DMS79 (cell line): ENCODE measurements around the gene DUSP12.
"Not testable (repeated sequence)": the region's sequence is repeated elsewhere in the genome, so short reads cannot be mapped to it uniquely, and the experiment has no call there.

Experiments used
- DNase-seq: peaks from one replicate; lab custom pipeline; 2025; lab: John Stamatoyannopoulos, UW

Gene DUSP12

GRCh38 chr1:161727256-161727924, 22.2 kb upstream of the DUSP12 start:
- DNase-seq: peak; percentile 14

DNA sequence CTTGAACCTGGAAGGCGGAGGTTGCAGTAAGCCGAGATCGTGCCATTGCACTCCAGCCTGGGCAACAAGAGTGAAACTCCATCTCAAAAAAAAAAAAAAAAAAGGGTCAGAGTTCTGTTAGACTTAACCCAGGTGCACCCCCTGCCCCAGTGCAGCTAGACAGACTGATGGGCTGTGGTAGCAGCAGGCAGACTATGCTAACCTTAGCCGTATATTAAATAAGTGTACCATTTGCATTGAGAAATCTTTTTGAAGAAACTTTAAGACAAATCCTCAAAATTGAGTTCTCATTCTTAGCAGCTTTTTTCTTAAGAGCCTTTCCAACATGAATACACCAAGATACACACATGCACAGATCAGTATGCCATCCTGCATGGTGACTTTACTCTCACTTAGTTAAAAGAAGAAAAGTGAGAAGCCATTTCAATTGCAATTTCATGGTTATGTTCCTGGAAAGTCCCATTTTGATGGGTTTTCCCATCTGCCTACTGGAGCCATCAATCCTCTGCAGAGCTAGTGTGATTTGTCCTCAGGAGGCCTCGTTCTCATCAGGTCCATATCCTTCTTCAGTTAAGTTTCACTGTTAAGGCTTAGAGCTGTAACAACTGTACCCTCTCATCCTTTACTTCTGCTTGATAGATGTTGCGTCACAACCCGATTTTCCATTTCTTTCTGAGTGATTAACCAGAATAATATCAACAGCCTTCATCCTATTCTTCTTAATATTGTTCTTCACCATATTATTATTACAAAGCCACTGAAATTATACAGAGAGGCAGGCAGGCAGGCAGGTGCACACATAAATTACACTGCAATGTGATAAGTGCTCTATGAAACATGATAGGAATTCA, 21.0 kb upstream of the DUSP12 start:
- DNase-seq: no peak

- no peak for DNase-seq
Observed at GRCh38 chr1:161730050-161730564, 19.5 kb upstream of the DUSP12 start.

GRCh38 chr1:161731241-161731640, 18.3 kb upstream of the DUSP12 start:
- no peak for DNase-seq

GRCh38 chr1:161731981-161732718, 17.4 kb upstream of the DUSP12 start:
- no peak for DNase-seq

DNA sequence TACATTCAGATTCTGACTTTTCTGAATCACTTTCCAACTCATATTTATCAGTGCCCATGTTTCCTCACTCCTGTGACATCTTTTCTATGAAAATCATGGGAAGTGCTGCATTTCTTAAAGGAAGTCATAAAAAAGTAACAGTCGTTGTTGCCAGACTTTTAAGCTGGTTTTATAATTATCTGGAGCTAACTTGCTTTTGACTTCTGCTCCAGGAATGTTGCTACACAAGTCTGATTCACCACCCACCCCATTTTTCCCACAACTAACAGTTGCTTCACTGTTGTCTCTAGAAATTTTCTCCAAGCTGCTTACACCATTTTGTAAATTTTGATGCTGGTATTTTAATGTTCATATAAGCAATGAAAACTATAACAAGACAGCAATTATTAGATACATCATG, 16.1 kb upstream of the DUSP12 start:
- no peak for DNase-seq

GRCh38 chr1:161735837-161736236, 13.7 kb upstream of the DUSP12 start:
- DNase-seq: no peak

DNA sequence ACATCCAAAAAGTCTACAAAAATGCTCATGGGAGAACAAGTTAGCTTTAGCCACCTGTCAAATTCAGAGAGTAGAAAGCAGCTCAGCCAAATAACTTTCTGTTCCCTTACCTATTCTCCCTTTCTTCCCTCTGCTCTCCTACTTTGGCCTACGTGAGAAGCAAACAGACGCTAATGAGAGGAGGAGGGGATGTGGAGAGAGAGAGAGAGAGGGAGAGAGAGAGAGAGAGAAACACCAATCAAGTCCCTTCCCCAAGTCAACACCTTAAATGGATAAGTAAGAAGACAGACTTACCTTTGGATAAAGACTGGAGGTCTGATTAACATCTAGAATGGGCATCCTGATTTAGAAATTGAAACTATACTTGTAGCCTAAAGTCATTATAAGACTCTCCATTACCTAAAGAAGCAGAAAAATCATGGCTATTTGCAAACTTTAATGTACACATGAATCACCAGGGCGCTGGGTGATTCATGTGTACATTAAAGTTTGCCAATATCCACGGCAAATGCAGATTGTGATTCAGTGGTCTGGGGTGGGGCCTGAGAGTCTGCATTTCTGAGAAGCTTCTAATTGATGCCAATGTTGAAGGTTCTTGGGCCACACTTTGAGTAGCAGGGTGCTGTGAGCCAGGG, 13.1 kb upstream of the DUSP12 start:
- DNase-seq: no peak

- DNase-seq: no peak
Observed at GRCh38 chr1:161737625-161738024, 12.0 kb upstream of the DUSP12 start.

DNA sequence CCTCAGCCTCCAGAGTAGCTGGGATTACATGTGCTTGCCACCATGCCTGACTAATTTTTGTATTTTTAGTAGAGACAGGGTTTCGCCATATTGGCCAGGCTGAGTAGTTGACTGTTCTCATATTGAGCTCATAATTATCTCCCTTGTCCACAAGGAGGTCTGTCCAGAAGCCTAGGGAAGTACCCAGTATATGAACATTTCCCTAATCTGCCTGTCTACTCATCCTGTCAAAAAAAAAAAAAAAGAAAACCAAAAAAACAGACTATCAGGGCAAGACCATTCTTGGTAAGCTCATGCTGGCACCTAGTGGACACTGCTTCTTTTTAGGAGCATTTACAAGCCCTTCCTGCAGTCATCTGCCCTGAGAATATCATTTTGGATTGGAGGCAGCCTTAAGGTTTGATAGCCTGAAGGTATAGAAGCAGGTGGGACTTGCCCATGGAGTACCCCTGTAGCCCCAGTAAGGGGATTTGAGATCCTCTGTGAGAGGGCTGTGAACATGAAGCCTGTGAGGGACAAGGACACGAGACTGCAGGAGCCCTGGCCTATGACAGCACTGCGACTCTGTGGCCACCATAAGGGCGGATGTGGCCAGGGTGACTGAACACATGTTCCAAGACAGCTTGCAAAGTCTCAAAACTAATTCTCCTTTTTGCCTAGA, 10.8 kb upstream of the DUSP12 start:
- DNase-seq: no peak

DNA sequence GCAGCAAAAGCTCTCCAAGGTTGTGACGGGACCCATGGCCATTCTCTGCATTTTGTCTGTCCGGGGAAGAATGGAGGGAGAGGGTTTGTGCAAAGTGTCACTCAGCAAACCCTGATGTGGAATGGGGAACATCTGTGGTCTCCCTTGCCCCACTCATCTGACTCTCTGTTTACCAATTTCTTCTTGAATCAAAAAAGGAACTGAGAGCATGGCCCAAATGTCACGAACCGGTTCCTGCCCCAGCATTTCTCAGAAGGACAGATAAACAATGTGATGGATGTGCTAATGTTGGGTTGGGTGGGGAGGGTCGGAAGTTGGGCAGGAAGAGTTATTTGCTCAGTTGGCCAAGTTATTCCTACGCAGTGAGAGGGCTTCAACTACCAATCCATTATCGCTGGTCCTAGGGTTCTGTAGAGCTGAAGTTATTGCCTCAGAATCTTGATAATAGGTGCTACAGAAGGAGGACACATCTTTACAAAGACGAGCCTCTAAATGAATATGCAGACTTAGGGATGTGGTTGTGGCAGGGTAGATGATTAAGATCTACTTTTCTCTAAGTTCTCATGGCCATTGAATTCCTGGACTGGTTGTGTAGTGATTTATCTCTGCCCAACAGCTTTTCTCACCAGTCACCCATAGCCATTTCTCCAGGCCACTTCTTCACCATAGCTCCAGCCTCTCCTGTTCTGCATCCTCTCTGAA, 9.6 kb upstream of the DUSP12 start:
- DNase-seq: no peak

- no peak for DNase-seq
Observed at GRCh38 chr1:161740921-161741320, 8.7 kb upstream of the DUSP12 start.

DNA sequence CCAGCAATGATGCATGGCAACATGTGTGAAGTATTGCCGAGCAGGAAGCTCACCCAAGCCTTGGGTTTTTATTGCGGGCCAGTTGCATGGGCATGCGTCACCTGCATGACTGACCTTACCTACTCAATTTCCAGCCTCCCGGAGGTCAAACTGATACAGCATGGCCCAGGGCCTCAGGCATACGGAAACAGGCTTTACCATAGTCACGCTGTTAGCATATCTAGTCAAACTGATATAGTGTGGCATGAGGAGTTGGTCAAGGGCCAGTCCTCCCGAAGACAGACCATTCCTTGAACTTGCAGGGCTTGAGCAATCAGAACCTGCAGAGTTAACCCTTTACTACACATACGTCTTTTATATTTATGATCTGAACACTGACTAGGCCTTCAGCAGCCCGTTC, 6.4 kb upstream of the DUSP12 start:
- no peak for DNase-seq

- no peak for DNase-seq
Observed at GRCh38 chr1:161747801-161748200, 1.8 kb upstream of the DUSP12 start.

DNA sequence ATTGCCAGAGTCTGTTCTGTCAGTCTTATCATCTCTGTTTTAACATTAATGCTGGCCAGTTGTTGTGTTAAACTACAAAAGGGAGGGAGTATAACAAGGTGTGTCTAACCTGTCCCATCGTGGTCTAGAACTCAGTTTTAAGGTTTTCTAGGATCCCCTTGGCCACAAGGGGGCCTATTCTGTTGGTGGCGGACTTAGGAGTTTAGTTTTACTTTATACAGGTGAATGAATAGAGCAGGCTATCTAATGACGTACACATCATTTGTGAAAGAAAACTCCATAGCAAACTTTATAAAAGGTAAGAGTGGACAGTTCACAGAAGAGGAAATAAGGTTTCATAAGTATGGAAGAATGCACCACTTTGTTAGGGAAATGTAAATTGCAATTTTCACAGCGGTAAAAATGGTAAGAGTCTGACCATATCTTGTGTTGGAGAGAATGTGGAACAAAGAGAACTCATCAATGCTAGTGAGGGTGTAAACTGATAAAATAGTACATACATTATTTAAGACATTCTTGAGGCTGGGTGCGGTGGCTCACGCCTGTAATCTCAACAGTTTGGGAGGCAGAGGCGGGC, 14.0 kb downstream of the DUSP12 start:
- no peak for DNase-seq

GRCh38 chr1:161766102-161766981, 16.8 kb downstream of the DUSP12 start, which contains the start of gene ATF6:
Gene ATF6, plus strand, starts transcription at chr1:161766320. Its CDS starts 41 bp downstream, at chr1:161766361.
- peak; percentile 58 for DNase-seq

GRCh38 chr1:161768461-161768860, 18.9 kb downstream of the DUSP12 start:
- DNase-seq: no peak

DNA sequence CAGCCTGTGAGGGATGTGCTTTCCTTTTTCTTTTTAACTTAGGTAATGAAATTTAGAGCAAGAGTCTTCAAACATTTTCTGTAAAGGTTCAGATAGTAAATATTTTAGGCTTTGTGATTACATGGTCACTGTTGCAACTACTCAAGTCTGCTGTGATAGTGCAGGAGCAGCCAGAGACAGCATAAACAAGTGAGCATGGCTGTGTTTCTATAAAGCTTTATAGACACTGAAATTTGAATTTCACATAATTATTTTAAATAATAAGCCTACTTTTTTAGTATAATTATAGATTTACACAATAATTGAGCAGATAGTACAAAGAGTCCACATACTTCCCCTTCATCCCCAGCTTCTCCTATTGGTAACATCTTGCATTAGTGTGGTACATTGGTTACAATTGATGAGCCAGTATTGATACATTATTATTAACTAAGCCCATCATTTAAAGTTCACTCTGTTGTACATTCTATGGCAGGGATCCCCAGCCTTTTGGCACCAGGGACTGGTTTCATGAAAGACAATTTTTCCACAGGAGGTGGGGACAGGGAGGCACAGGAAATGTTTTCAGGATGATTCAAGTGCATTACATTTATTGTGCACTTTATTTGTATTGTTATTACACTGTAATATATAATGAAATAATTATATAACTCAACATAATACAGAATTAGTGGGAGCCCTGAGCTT, 19.5 kb downstream of the DUSP12 start:
- DNase-seq: no peak

GRCh38 chr1:161769673-161770045, 20.1 kb downstream of the DUSP12 start:
- not testable (repeated sequence) for DNase-seq
